Fibroblast of villous mesenchyme (primary cell): ENCODE results near the gene MOCS3. TPM values are rescaled to one million over a fixed set of nuclear protein-coding genes. Genes with fewer than 3 reads are reported as not detected.

Source experiments
- DNase-seq: peaks from one replicate; pipeline ENCODE4 v3.0.0-alpha.2; 2010; ENCODE audit warnings: low read depth
- H3K4me3 ChIP-seq: 2 replicates; pipeline ENCODE4 v1.5.1; 2011; ENCODE audit warnings: low read depth, mild to moderate bottlenecking, low read length
- total RNA-seq: library from RNA; depleted of rRNA; stranded (reverse); fragments of >200 nt; gene quantifications from 2 replicates; pipeline ENCODE4 v1.2.3, GENCODE V29; 2012
- TF ChIP-seq, protein P1 (sequence below): IDR thresholded peaks from 2 replicates; pipeline ENCODE4 v1.5.1; 2012; ENCODE audit warnings: low read depth, mild to moderate bottlenecking, low read length; ENCODE audit not compliant: insufficient read depth

The MOCS3 gene
- total RNA-seq, 1 donor = 10.4 TPM

DNA sequence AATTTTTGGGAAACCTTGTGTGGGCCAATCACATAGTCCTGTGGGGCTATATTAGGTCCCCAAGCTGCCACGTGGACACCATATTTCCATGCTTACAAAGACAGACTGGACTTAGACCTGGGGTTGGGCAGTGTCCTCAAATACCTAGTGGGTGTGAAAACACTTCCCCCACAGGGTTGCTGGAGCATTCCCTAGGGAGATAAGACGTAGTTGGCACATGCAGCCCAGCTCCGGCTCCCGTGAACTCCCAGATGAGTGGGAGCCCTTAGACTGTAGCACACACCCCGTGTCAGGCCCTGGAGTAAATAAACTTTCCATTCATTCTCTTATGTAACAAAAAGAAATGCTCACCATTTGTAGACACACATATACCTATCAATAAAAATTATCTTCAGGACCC, 50.1 kb downstream of the MOCS3 start:
- TF ChIP-seq, protein P1, sequence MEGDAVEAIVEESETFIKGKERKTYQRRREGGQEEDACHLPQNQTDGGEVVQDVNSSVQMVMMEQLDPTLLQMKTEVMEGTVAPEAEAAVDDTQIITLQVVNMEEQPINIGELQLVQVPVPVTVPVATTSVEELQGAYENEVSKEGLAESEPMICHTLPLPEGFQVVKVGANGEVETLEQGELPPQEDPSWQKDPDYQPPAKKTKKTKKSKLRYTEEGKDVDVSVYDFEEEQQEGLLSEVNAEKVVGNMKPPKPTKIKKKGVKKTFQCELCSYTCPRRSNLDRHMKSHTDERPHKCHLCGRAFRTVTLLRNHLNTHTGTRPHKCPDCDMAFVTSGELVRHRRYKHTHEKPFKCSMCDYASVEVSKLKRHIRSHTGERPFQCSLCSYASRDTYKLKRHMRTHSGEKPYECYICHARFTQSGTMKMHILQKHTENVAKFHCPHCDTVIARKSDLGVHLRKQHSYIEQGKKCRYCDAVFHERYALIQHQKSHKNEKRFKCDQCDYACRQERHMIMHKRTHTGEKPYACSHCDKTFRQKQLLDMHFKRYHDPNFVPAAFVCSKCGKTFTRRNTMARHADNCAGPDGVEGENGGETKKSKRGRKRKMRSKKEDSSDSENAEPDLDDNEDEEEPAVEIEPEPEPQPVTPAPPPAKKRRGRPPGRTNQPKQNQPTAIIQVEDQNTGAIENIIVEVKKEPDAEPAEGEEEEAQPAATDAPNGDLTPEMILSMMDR = no peak
- H3K4me3 ChIP-seq = no peak overlapping the region
- no peak for DNase-seq

- no peak for DNase-seq
- no peak overlapping the region for H3K4me3 ChIP-seq
- TF ChIP-seq, protein P1 = no peak
Observed at GRCh38 chr20:51009303-51010042, 50.9 kb downstream of the MOCS3 start.

DNA sequence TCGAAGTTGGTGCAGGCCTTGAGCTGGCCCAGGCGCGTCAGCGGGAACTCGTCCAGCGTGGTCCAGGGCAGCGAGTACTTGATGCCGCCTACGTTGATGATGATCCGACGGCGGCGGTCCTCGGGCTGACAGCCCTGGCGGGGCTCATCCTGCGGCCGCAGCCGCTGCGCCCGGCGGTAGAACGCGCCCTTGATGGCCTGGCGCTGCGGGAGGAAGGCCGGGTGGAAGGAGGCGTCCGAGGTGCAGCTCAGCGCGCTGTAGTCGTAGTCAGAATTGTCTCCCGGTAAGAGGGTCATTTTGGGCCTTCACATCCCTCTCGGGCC, 51.4 kb downstream of the MOCS3 start:
- DNase-seq = no peak
- H3K4me3 ChIP-seq = no peak overlapping the region
- TF ChIP-seq, protein P1 = no peak

DNA sequence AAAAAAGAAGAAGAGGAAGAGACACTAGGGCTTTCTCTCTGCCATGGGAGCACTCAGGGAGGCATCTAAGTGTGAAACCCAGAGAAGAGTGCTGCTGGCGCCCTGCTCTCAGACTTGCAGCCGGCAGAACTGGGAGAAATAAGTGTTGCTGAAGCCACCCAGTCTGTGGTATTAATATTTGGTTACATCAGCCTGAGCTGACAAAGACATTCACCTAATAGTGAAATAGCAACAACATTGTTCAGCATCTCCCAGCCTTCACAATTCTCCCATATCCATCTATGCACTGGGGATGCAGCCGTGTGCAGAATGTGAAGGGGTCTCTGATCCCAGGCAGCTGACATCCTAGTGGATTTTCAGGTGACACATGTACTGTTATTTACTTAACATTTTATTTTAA, 52.3 kb downstream of the MOCS3 start:
- TF ChIP-seq, protein P1 = no peak
- no peak for DNase-seq
- no peak overlapping the region for H3K4me3 ChIP-seq

- no peak overlapping the region for H3K4me3 ChIP-seq
- TF ChIP-seq, protein P1 = no peak
- DNase-seq = no peak
Observed at GRCh38 chr20:51011479-51011878, 52.9 kb downstream of the MOCS3 start.

DNA sequence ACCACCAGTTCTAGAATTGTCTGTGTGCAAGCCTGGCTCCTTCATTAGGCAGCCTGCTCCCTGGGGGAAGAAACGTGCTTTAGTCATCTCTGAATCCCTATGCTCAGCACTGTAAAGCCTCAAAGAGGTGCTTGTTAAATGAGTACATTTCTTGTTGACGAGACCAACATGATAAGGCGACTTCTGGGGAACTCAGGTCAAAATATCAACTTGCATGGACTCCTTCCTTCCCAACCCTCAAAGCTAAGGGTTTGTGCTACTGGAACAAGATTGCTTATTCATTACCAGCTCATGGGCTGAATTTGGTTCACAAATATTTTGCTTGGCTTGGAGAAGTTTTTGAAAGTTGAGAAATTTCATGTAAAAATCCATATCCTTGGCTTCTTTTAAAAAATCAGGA, 53.7 kb downstream of the MOCS3 start:
- TF ChIP-seq, protein P1 = no peak
- no peak for DNase-seq
- H3K4me3 ChIP-seq = no peak overlapping the region

Other genes with a start within 250 kb of the MOCS3 start
- 1.6 and 6.5 TPM in 2 replicates for gene PARD6B, start 227.2 kb upstream of the MOCS3 start, total RNA-seq
- 7.3 and 11.9 TPM in 2 replicates for gene BCAS4, start 163.8 kb upstream of the MOCS3 start, total RNA-seq
- 26.7 and 26.8 TPM in 2 replicates for gene ADNP, start 27.4 kb upstream of the MOCS3 start, total RNA-seq
- gene DPM1, start 286 bp upstream of the MOCS3 start, total RNA-seq = 55.4 and 62.6 TPM in 2 replicates
- 3.0 and 22.9 TPM in 2 replicates for gene KCNG1, start 64.3 kb downstream of the MOCS3 start, total RNA-seq